Tibial nerve (tissue), 3 donors: ENCODE results near the gene CREB3L4.

Experiments
- EP300 ChIP-seq, 2 donors: sonication (generic); formaldehyde crosslinking; IDR thresholded peaks; one replicate each; pipeline ENCODE4 v1.6.1; 2017; ENCODE audit warnings: antibody characterized with exemption in 2 of 2, mild to moderate bottlenecking in 1 of 2
- POLR2A ChIP-seq, 2 donors: fragments of 450-650 bp; IDR thresholded peaks; one replicate each; pipeline ENCODE4 v1.6.1; 2017; ENCODE audit warnings: antibody characterized with exemption in 2 of 2, mild to moderate bottlenecking in 2 of 2, moderate library complexity in 2 of 2

DNA sequence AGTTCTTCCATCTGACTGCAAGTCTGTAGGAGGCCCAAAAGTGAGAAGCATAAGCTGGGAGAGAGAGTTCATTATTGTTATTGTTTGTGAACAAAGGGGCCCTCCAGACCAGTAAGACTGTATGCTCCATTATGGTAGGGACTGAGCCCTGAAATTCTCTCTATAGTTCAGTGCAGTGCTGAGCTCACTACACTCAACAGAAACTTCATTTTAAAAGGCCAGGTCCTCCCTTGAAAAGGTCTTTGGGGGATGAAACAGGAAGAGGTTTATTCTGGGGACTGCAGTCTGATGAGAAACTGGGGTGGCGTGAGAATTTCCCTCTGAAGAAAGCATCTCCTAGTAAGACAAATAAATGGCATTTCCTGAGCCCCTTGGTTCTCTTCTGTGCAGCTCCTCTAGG is 39.5 kb upstream of the CREB3L4 start:
- TF ChIP-seq EP300 (IDR thresholded peaks at IDR 0.05) (no peak), POLR2A (IDR thresholded peaks at IDR 0.05) (no peak)
